ENCODE data around the gene PRCP. TPM values are rescaled to one million over a fixed set of nuclear protein-coding genes. Genes with fewer than 3 reads are reported as not detected.
A peak's percentile ranks its signal among the peaks of the same experiment; 100 is the strongest.

PRCP gene
- total and polyA plus RNA-seq, 4 donors, result 25.4 to 126 (median 46.6) TPM

DNA sequence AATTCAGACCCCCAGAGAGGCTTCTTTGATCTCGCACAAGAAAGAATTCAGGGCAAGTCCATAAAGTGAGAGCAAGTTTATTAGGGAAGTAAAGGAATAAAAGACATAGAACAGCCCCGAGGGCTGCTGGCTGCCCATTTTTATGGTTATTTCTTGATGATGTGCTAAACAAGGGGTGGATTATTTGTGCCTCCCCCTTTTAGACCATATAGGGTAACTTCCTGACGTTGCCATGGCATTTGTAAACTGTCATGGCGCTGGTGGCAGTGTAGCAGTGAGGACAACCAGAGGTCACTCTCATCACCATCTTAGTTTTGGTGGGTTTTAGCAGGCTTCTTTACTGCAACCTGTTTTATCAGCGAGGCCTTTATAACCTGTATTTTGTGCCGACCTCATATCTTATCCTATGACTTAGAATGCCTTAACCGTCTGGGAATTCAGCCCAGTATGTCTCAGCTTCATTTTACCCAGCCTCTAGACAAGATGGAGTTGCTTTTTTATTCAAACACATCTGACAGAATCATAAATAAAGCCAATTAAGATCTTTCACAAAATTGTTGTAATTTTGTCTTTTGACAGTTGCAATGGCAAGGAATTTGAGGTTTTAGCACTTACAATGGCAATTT, 8.9 kb upstream of the PRCP start:
- Histone ChIP-seq H3K4me1 (ENCODE audit: control insufficient read depth in 5 of 5, insufficient read depth in 5 of 5, low read length in 5 of 5) (no peaks in the 10 kb centered on the region), H3K9me3 (ENCODE audit: control insufficient read depth in 4 of 4, insufficient read depth in 3 of 4, low read length in 3 of 4) (peaks cover 0 to 7% (median 0%) of the 10 kb centered on the region in 4 donors), H3K36me3 (ENCODE audit: control insufficient read depth in 4 of 4, insufficient read depth in 4 of 4, low read length in 4 of 4) (no peaks in the 10 kb centered on the region), H3K27me3 (ENCODE audit: control insufficient read depth in 3 of 3, insufficient read depth in 3 of 3, low read length in 2 of 3) (no peaks in the 10 kb centered on the region), H3K9ac (ENCODE audit: insufficient read depth in 1 of 2, low read length in 2 of 2) (no peak overlapping the region), H3K4me3 (no peak overlapping the region), H3K27ac (ENCODE audit: low read depth in 1 of 2, low read length in 1 of 2) (no peak overlapping the region)
- WGBS, 2 donors, result 86 to 87% methylated on average over 7 of the region's 7 CpGs
- ATAC-seq (ENCODE audit: insufficient read depth, low FRiP score), result no peak
- TF ChIP-seq, protein P1, sequence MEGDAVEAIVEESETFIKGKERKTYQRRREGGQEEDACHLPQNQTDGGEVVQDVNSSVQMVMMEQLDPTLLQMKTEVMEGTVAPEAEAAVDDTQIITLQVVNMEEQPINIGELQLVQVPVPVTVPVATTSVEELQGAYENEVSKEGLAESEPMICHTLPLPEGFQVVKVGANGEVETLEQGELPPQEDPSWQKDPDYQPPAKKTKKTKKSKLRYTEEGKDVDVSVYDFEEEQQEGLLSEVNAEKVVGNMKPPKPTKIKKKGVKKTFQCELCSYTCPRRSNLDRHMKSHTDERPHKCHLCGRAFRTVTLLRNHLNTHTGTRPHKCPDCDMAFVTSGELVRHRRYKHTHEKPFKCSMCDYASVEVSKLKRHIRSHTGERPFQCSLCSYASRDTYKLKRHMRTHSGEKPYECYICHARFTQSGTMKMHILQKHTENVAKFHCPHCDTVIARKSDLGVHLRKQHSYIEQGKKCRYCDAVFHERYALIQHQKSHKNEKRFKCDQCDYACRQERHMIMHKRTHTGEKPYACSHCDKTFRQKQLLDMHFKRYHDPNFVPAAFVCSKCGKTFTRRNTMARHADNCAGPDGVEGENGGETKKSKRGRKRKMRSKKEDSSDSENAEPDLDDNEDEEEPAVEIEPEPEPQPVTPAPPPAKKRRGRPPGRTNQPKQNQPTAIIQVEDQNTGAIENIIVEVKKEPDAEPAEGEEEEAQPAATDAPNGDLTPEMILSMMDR (IDR thresholded peaks at IDR 0.05; ENCODE audit: control extremely low read depth, extremely low read depth), result no peak
- DNase-seq, result no peak

DNA sequence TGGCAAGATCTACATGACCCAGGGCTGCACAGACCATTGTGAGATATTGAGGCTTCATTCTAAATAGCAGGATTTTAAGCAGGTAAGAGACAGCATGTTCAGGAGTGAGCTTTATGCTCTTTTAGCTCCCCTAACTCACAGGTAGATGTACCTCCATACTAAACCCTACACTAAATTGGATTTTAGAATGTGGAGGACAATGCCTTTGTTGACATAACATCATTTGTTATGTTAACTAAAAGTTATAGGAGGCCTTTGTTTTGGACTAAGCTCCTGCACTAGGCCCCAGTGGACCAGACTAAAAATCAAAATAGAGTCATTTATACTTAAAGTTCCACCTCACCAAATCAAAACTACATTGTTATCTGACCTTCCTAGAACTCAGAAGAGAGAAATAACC, 8.1 kb upstream of the PRCP start:
- DNase-seq (no peak), ATAC-seq (ENCODE audit: insufficient read depth, low FRiP score) (no peak)
- TF ChIP-seq, protein P1 (IDR thresholded peaks at IDR 0.05; ENCODE audit: control extremely low read depth, extremely low read depth), result no peak
- no peak overlapping the region for H3K27ac ChIP-seq (ENCODE audit: low read depth in 1 of 2, low read length in 1 of 2)
- no peaks in the 10 kb centered on the region for H3K27me3 ChIP-seq (ENCODE audit: control insufficient read depth in 3 of 3, insufficient read depth in 3 of 3, low read length in 2 of 3)
- H3K4me1 ChIP-seq (ENCODE audit: control insufficient read depth in 5 of 5, insufficient read depth in 5 of 5, low read length in 5 of 5), result no peaks in the 10 kb centered on the region
- no peaks in the 10 kb centered on the region for H3K36me3 ChIP-seq (ENCODE audit: control insufficient read depth in 4 of 4, insufficient read depth in 4 of 4, low read length in 4 of 4)
- peaks cover 0 to 7% (median 0%) of the 10 kb centered on the region in 4 donors for H3K9me3 ChIP-seq (ENCODE audit: control insufficient read depth in 4 of 4, insufficient read depth in 3 of 4, low read length in 3 of 4)
- no peak overlapping the region for H3K9ac ChIP-seq (ENCODE audit: insufficient read depth in 1 of 2, low read length in 2 of 2)
- no peak overlapping the region for H3K4me3 ChIP-seq

DNA sequence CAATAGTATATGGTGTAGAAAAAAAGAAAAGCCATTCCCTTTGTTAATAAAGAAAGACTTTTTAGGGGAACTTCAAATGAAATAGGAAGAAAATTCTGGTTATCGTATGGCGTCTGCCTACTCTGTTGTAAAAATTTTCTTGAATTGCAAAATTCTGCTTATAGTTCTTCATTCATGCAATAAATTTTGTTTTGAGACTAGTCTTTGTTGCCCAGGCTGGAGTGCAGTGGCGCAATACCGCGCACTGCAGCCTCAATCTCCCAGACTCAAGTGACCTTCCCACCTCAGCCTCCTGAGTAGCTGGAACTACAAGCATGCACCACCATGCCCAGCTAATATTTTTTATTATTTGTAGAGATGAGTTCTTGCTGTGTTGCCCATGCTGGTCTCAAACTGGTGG, 7.1 kb upstream of the PRCP start:
- WGBS, 2 donors, result 52 to 79% methylated on average over 5 of the region's 5 CpGs
- DNase-seq, result no peak

More for the DNA sequence above, 7.1 kb upstream of the PRCP start:
- TF ChIP-seq, protein P1 (IDR thresholded peaks at IDR 0.05; ENCODE audit: control extremely low read depth, extremely low read depth), result no peak
- no peak for ATAC-seq (ENCODE audit: insufficient read depth, low FRiP score)
- Histone ChIP-seq H3K27ac (ENCODE audit: low read depth in 1 of 2, low read length in 1 of 2) (no peak overlapping the region), H3K9ac (ENCODE audit: insufficient read depth in 1 of 2, low read length in 2 of 2) (peak overlapping the region in 1 of 2 donors; percentile 23), H3K9me3 (ENCODE audit: control insufficient read depth in 4 of 4, insufficient read depth in 3 of 4, low read length in 3 of 4) (peaks cover 0 to 7% (median 0%) of the 10 kb centered on the region in 4 donors), H3K4me3 (no peak overlapping the region), H3K36me3 (ENCODE audit: control insufficient read depth in 4 of 4, insufficient read depth in 4 of 4, low read length in 4 of 4) (no peaks in the 10 kb centered on the region), H3K27me3 (ENCODE audit: control insufficient read depth in 3 of 3, insufficient read depth in 3 of 3, low read length in 2 of 3) (no peaks in the 10 kb centered on the region), H3K4me1 (ENCODE audit: control insufficient read depth in 5 of 5, insufficient read depth in 5 of 5, low read length in 5 of 5) (peaks cover 0 to under 1% (median 0%) of the 10 kb centered on the region in 5 donors)

Measured in lung (tissue), 12 donors.